Neural progenitor cell (in vitro differentiated cells): Measurements from ENCODE around the gene GNAQ. TPM values are rescaled to one million over a fixed set of nuclear protein-coding genes. Genes with fewer than 3 reads are reported as not detected.

Experiments used
- DNase-seq: peaks from one replicate; pipeline ENCODE4 v3.0.0-alpha.2; 2016; ENCODE audit warnings: low spot score
- H2AFZ ChIP-seq: fragments of 200-600 bp; sonication (generic); replicated peaks from 2 replicates; pipeline ENCODE4 v1.6.1; 2016; ENCODE audit warnings: antibody characterized with exemption
- H3F3A ChIP-seq: fragments of 200-600 bp; sonication (generic); 2 replicates; pipeline ENCODE4 v1.6.1; 2016; ENCODE audit warnings: antibody characterized with exemption, low read depth
- H3K27ac ChIP-seq: fragments of 200-600 bp; sonication (generic); 2 replicates; pipeline ENCODE4 v1.5.1; 2016; ENCODE audit warnings: mild to moderate bottlenecking
- H3K27me3 ChIP-seq: fragments of 200-600 bp; sonication (generic); 2 replicates; pipeline ENCODE4 v1.6.1; 2016; ENCODE audit warnings: mild to moderate bottlenecking, moderate library complexity
- H3K36me3 ChIP-seq: fragments of 200-600 bp; sonication (generic); 2 replicates; pipeline ENCODE4 v1.5.1; 2016
- H3K4me1 ChIP-seq: fragments of 200-600 bp; sonication (generic); 2 replicates; pipeline ENCODE4 v1.6.1; 2016; ENCODE audit warnings: mixed run types
- H3K4me2 ChIP-seq: fragments of 200-600 bp; sonication (generic); 2 replicates; pipeline ENCODE4 v1.6.1; 2016
- H3K4me3 ChIP-seq: fragments of 200-600 bp; sonication (generic); 2 replicates; pipeline ENCODE4 v1.5.1; 2016
- H3K79me2 ChIP-seq: fragments of 200-600 bp; sonication (generic); 2 replicates; pipeline ENCODE4 v1.6.1; 2016; ENCODE audit warnings: low read depth
- H3K9ac ChIP-seq: fragments of 200-600 bp; sonication (generic); 2 replicates; pipeline ENCODE4 v1.6.1; 2016
- H3K9me3 ChIP-seq: fragments of 200-600 bp; sonication (generic); 2 replicates; pipeline ENCODE4 v1.5.1; 2016; ENCODE audit warnings: low read depth
- H4K20me1 ChIP-seq: fragments of 200-600 bp; sonication (generic); 2 replicates; pipeline ENCODE4 v1.6.1; 2016; ENCODE audit warnings: low read depth
- H3K27ac Mint-ChIP-seq: 3 replicates; pipeline ENCODE4 v1.8.0; 2021; ENCODE audit warnings: mixed read lengths
- H3K27me3 Mint-ChIP-seq: 2 replicates; pipeline ENCODE4 v1.8.0; 2022; ENCODE audit warnings: low read depth, mild to moderate bottlenecking, inconsistent platforms, moderate library complexity, mixed read lengths; ENCODE audit not compliant: insufficient read depth
- H3K36me3 Mint-ChIP-seq: 3 replicates; pipeline ENCODE4 v1.8.0; 2021; ENCODE audit warnings: mixed read lengths
- H3K4me1 Mint-ChIP-seq: 3 replicates; pipeline ENCODE4 v1.8.0; 2021; ENCODE audit warnings: mixed read lengths
- H3K4me3 Mint-ChIP-seq: 3 replicates; pipeline ENCODE4 v1.8.0; 2021; ENCODE audit warnings: mild to moderate bottlenecking, moderate library complexity, mixed read lengths
- H3K9me3 Mint-ChIP-seq: 3 replicates; pipeline ENCODE4 v1.8.0; 2020; ENCODE audit warnings: mixed read lengths
- EZH2 ChIP-seq: fragments of 200-600 bp; sonication (generic); IDR thresholded peaks from 2 replicates; pipeline ENCODE4 v1.6.1; 2017; ENCODE audit warnings: antibody characterized with exemption, mild to moderate bottlenecking, moderate library complexity
- EZH2phosphoT487 ChIP-seq: fragments of 200-600 bp; sonication (generic); IDR thresholded peaks from 2 replicates; pipeline ENCODE4 v1.6.1; 2017; ENCODE audit warnings: antibody characterized with exemption
- total RNA-seq: library from RNA; depleted of rRNA; stranded (reverse); fragments of >200 nt; gene quantifications from 2 replicates; pipeline ENCODE4 v1.2.3, GENCODE V29; 2015; ENCODE audit warnings: low replicate concordance
- TF ChIP-seq, protein P1 (sequence below): fragments of 200-600 bp; sonication (generic); IDR thresholded peaks from 2 replicates; pipeline ENCODE4 v1.5.1; 2017; ENCODE audit warnings: antibody characterized with exemption, mild to moderate bottlenecking

The GNAQ gene
- total RNA-seq, 1 donor from 2014 or later: 87.9 TPM

DNA sequence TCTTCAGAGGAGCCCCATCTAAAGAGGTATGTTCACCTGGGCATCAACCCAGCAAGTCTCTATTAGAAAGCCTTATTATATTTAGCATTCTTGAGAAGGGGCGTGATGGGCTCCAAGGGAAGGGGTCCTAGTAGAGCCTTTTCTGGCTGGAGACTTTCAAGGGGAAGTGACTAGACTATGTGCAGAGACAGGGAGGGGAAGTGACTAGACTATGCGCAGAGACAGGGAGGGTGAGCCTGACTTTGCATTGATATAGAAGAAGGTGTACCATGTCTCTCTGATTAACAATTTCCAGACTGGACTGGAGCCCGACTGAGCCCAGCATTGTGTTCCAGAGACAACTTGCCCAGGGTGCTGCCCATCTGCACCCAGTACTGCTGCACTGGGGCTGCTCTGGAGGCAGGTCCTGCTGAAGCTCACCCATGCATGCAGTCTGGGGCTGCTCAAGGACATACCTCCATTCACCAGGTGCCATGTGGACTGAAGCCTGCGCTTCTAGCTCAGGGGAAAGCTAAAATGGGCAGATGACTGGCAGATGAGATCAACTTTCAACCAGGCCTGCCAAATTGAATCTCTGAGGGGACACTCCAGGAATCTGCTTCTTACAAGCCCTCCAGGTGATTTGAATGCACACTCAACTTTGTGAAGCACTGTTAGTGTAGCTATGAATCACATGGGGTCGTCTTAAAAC lies 300.5 kb downstream of the GNAQ start:
- Histone ChIP-seq H3K4me3 (no peak overlapping the region), H3F3A (no peaks in the 10 kb centered on the region), H4K20me1 (no peaks in the 10 kb centered on the region), H3K9me3 (no peaks in the 10 kb centered on the region), H3K27ac (no peak overlapping the region), H3K4me1 (peaks cover 6% of the 10 kb centered on the region), H3K36me3 (peaks cover 7% of the 10 kb centered on the region), H3K79me2 (no peaks in the 10 kb centered on the region), H3K4me2 (no peak overlapping the region), H3K9ac (no peak overlapping the region), H3K27me3 (no peaks in the 10 kb centered on the region), H2AFZ (no peak overlapping the region)
- Mint-ChIP-seq H3K27ac (no peak overlapping the region), H3K9me3 (no peaks in the 10 kb centered on the region), H3K4me3 (no peak overlapping the region), H3K4me1 (peaks cover under 1% of the 10 kb centered on the region), H3K27me3 (peaks cover 2% of the 10 kb centered on the region), H3K36me3 (peaks cover 29% of the 10 kb centered on the region)
- no peak for DNase-seq
- TF ChIP-seq EZH2 (no peak), EZH2phosphoT487 (no peak)
- TF ChIP-seq, protein P1, sequence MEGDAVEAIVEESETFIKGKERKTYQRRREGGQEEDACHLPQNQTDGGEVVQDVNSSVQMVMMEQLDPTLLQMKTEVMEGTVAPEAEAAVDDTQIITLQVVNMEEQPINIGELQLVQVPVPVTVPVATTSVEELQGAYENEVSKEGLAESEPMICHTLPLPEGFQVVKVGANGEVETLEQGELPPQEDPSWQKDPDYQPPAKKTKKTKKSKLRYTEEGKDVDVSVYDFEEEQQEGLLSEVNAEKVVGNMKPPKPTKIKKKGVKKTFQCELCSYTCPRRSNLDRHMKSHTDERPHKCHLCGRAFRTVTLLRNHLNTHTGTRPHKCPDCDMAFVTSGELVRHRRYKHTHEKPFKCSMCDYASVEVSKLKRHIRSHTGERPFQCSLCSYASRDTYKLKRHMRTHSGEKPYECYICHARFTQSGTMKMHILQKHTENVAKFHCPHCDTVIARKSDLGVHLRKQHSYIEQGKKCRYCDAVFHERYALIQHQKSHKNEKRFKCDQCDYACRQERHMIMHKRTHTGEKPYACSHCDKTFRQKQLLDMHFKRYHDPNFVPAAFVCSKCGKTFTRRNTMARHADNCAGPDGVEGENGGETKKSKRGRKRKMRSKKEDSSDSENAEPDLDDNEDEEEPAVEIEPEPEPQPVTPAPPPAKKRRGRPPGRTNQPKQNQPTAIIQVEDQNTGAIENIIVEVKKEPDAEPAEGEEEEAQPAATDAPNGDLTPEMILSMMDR: no peak

DNA sequence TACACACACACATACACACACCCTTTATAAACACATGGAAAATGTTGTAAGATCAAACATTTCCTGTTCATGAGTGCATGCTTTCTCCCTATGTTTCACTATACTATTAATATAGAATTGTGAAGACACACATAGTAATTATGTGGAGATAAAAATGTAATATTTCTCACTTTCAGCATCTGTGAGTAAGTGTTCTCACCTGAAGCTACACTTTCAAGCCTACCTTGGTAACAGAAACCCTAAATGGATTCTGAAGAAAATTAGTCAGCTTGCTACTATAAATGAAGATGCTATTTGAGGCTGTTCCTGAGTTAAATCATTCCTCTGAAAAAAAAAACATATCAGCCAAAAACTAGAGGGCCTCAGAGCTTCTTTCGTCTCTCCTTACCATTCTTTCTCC lies 302.4 kb downstream of the GNAQ start:
- Histone ChIP-seq H2AFZ (no peak overlapping the region), H3K9me3 (no peaks in the 10 kb centered on the region), H3K4me1 (peaks cover 6% of the 10 kb centered on the region), H4K20me1 (no peaks in the 10 kb centered on the region), H3K27ac (no peak overlapping the region), H3K36me3 (peaks cover 7% of the 10 kb centered on the region), H3K4me2 (no peak overlapping the region), H3K4me3 (no peak overlapping the region), H3K27me3 (no peaks in the 10 kb centered on the region), H3K79me2 (no peaks in the 10 kb centered on the region), H3K9ac (no peak overlapping the region), H3F3A (no peaks in the 10 kb centered on the region)
- no peak overlapping the region for H3K27ac Mint-ChIP-seq
- peaks cover 36% of the 10 kb centered on the region for H3K36me3 Mint-ChIP-seq
- no peak for DNase-seq
- H3K27me3 Mint-ChIP-seq: peaks cover 2% of the 10 kb centered on the region
- TF ChIP-seq, protein P1: no peak
- no peak for TF ChIP-seq EZH2
- TF ChIP-seq EZH2phosphoT487: no peak
- peaks cover 8% of the 10 kb centered on the region for H3K4me1 Mint-ChIP-seq
- no peaks in the 10 kb centered on the region for H3K9me3 Mint-ChIP-seq
- H3K4me3 Mint-ChIP-seq: no peak overlapping the region

DNA sequence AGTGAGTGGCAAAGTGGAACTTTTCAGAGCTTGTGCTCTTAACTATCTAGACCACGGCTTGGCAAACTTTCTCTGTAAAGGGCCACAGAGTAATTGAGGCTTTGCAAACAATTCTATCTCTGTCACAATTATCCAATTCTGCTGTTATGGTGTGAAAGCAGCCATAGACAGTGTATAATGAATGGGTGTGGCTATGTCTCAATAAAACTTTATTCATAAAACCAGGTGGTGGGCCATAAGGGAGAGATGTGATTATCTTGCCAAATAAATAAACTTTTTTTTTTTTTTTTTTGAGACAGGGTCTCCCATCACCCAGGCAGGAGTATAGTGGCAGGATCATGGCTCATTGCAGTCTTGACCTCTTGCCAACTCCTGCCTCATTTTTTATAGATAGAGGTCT lies 304.8 kb downstream of the GNAQ start:
- Mint-ChIP-seq H3K4me3 (no peak overlapping the region), H3K4me1 (peaks cover 8% of the 10 kb centered on the region), H3K9me3 (no peaks in the 10 kb centered on the region), H3K36me3 (peaks cover 41% of the 10 kb centered on the region), H3K27ac (no peak overlapping the region), H3K27me3 (no peaks in the 10 kb centered on the region)
- Histone ChIP-seq H2AFZ (no peak overlapping the region), H3F3A (no peaks in the 10 kb centered on the region), H3K27me3 (no peaks in the 10 kb centered on the region), H3K27ac (no peak overlapping the region), H3K36me3 (peaks cover 10% of the 10 kb centered on the region), H3K4me2 (no peak overlapping the region), H3K9ac (no peak overlapping the region), H4K20me1 (no peaks in the 10 kb centered on the region), H3K4me3 (no peak overlapping the region), H3K9me3 (no peaks in the 10 kb centered on the region), H3K4me1 (peaks cover 6% of the 10 kb centered on the region), H3K79me2 (no peaks in the 10 kb centered on the region)
- no peak for DNase-seq
- TF ChIP-seq EZH2phosphoT487: no peak
- TF ChIP-seq EZH2: no peak
- TF ChIP-seq, protein P1: no peak
